ENCODE measurements around the gene NCOA1. TPM values are rescaled to one million over a fixed set of nuclear protein-coding genes. Genes with fewer than 3 reads are reported as not detected.
A peak's percentile ranks its signal among the peaks of the same experiment; 100 is the strongest.

NCOA1 gene
- total RNA-seq (10 to 100 TPM; 40.6 to 46.2 TPM), polyA plus RNA-seq (10 to 100 TPM in 1 of 2 donors, 1 to 10 TPM in 1; 5.9 to 29.0 TPM)

GRCh38 chr2:24490690-24491541 is at the start of gene NCOA1:
Gene NCOA1 (plus strand): TSS chr2:24491254. CDS start chr2:24658678, 167,424 bp downstream.
- H3K27me3 ChIP-seq (ENCODE audit: insufficient read depth, low read length): no peaks in the 10 kb centered on the region
- no peaks in the 10 kb centered on the region for H3K27me3 Mint-ChIP-seq
- H3K36me3 Mint-ChIP-seq: peaks cover 0 to 5% of the 10 kb centered on the region in 2 donors
- ChIA-PET CTCF (ENCODE audit: partially characterized antibody) (interaction anchor here (1.2 kb wide), 1 partner anchor 10 kb away, joined by 4 read pairs; no protein-coding TSS in a partner anchor), POLR2A (ENCODE audit: partially characterized antibody) (interaction anchor here (0.6 to 3.2 kb wide), 9 partner anchors 18 to 566 kb away, joined by 3 to 20 read pairs (median 6); partner anchors contain the start of genes ATAD2B, CENPO, ITSN2 and PTRHD1)
- H3K9me3 Mint-ChIP-seq: peaks cover 0 to 2% (median 0%) of the 10 kb centered on the region in 8 donors
- H3K36me3 ChIP-seq (ENCODE audit: insufficient read depth, low read length): no peaks in the 10 kb centered on the region
- peak within 1 kb of the TSS; percentile 94 to 98 (median 97) for H3K27ac Mint-ChIP-seq
- peak; percentile 90 to 92 (median 92) for DNase-seq
- peak within 1 kb of the TSS; percentile 87 to 95 (median 90) for H3K4me3 Mint-ChIP-seq
- peaks cover 39 to 57% (median 50%) of the 10 kb centered on the region in 4 donors for H3K4me1 Mint-ChIP-seq
- intact Hi-C loops (cut with micrococcal nuclease): loop anchor here (2.0 to 5.0 kb wide), 4 partner anchors 130 to 1751 kb away; partner anchors contain the start of genes CENPO, HADHA, HADHB and ITSN2
- H3K9me3 ChIP-seq (ENCODE audit: control insufficient read depth in 1 of 2, low read length in 2 of 2): no peaks in the 10 kb centered on the region
- H3K4me1 ChIP-seq (ENCODE audit: insufficient read depth, low read length): peaks cover 51% of the 10 kb centered on the region
- H3K27ac ChIP-seq (ENCODE audit: low read depth, low read length): peak within 1 kb of the TSS; percentile 84
- peak within 1 kb of the TSS; percentile 51 to 62 for H3K4me3 ChIP-seq (ENCODE audit: low read length in 2 of 2)

- ChIA-PET POLR2A (ENCODE audit: partially characterized antibody) (no interaction called here), CTCF (ENCODE audit: partially characterized antibody) (interaction anchor here (1.1 kb wide), 1 partner anchor 379 kb away, joined by 3 read pairs; no protein-coding TSS in a partner anchor)
- Histone ChIP-seq H3K4me1 (ENCODE audit: insufficient read depth, low read length) (no peaks in the 10 kb centered on the region), H3K9me3 (ENCODE audit: control insufficient read depth in 1 of 2, low read length in 2 of 2) (no peaks in the 10 kb centered on the region), H3K27ac (ENCODE audit: low read depth, low read length) (no peak overlapping the region), H3K4me3 (ENCODE audit: low read length in 2 of 2) (no peak overlapping the region), H3K36me3 (ENCODE audit: insufficient read depth, low read length) (no peaks in the 10 kb centered on the region), H3K27me3 (ENCODE audit: insufficient read depth, low read length) (no peaks in the 10 kb centered on the region)
- Mint-ChIP-seq H3K4me1 (no peaks in the 10 kb centered on the region), H3K36me3 (peaks cover 3 to 6% of the 10 kb centered on the region in 2 donors), H3K4me3 (no peak overlapping the region), H3K27ac (no peak overlapping the region), H3K9me3 (peaks cover 0 to 20% (median 14%) of the 10 kb centered on the region in 8 donors), H3K27me3 (peaks cover 0 to 7% of the 10 kb centered on the region in 2 donors)
- intact Hi-C loops (cut with micrococcal nuclease): no loop called here
- no peak for DNase-seq
Measured at GRCh38 chr2:24448797-24449196, 42.3 kb upstream of the NCOA1 start.

- peaks cover 0 to 7% of the 10 kb centered on the region in 2 donors for H3K27me3 Mint-ChIP-seq
- no peak for DNase-seq
- Histone ChIP-seq H3K27ac (ENCODE audit: low read depth, low read length) (no peak overlapping the region), H3K36me3 (ENCODE audit: insufficient read depth, low read length) (no peaks in the 10 kb centered on the region), H3K27me3 (ENCODE audit: insufficient read depth, low read length) (no peaks in the 10 kb centered on the region), H3K4me1 (ENCODE audit: insufficient read depth, low read length) (no peaks in the 10 kb centered on the region), H3K4me3 (ENCODE audit: low read length in 2 of 2) (no peak overlapping the region), H3K9me3 (ENCODE audit: control insufficient read depth in 1 of 2, low read length in 2 of 2) (no peaks in the 10 kb centered on the region)
- H3K36me3 Mint-ChIP-seq: peaks cover 3 to 6% of the 10 kb centered on the region in 2 donors
- H3K9me3 Mint-ChIP-seq: peaks cover 0 to 20% (median 14%) of the 10 kb centered on the region in 8 donors
- H3K27ac Mint-ChIP-seq: no peak overlapping the region
- no peak overlapping the region for H3K4me3 Mint-ChIP-seq
- POLR2A ChIA-PET (ENCODE audit: partially characterized antibody): no interaction called here
- H3K4me1 Mint-ChIP-seq: no peaks in the 10 kb centered on the region
- intact Hi-C loops (cut with micrococcal nuclease): no loop called here
- CTCF ChIA-PET (ENCODE audit: partially characterized antibody): interaction anchor here (1.1 kb wide), 1 partner anchor 378 kb away, joined by 3 read pairs; no protein-coding TSS in a partner anchor
Measured at GRCh38 chr2:24449344-24449743, 41.7 kb upstream of the NCOA1 start.

- no peak overlapping the region for H3K27ac Mint-ChIP-seq
- peaks cover 0 to 20% (median 14%) of the 10 kb centered on the region in 8 donors for H3K9me3 Mint-ChIP-seq
- no peak for DNase-seq
- Histone ChIP-seq H3K9me3 (ENCODE audit: control insufficient read depth in 1 of 2, low read length in 2 of 2) (no peaks in the 10 kb centered on the region), H3K4me1 (ENCODE audit: insufficient read depth, low read length) (no peaks in the 10 kb centered on the region), H3K27ac (ENCODE audit: low read depth, low read length) (no peak overlapping the region), H3K36me3 (ENCODE audit: insufficient read depth, low read length) (no peaks in the 10 kb centered on the region), H3K27me3 (ENCODE audit: insufficient read depth, low read length) (no peaks in the 10 kb centered on the region), H3K4me3 (ENCODE audit: low read length in 2 of 2) (no peak overlapping the region)
- no peak overlapping the region for H3K4me3 Mint-ChIP-seq
- peaks cover 3 to 6% of the 10 kb centered on the region in 2 donors for H3K36me3 Mint-ChIP-seq
- ChIA-PET POLR2A (ENCODE audit: partially characterized antibody) (no interaction called here), CTCF (ENCODE audit: partially characterized antibody) (no interaction called here)
- peaks cover 0 to 7% of the 10 kb centered on the region in 2 donors for H3K27me3 Mint-ChIP-seq
- H3K4me1 Mint-ChIP-seq: peaks cover 0 to 2% (median 0%) of the 10 kb centered on the region in 4 donors
- intact Hi-C loops (cut with micrococcal nuclease): no loop called here
Measured at GRCh38 chr2:24451805-24452501, 39.1 kb upstream of the NCOA1 start.

- Histone ChIP-seq H3K9me3 (ENCODE audit: control insufficient read depth in 1 of 2, low read length in 2 of 2) (no peaks in the 10 kb centered on the region), H3K27me3 (ENCODE audit: insufficient read depth, low read length) (no peaks in the 10 kb centered on the region), H3K4me1 (ENCODE audit: insufficient read depth, low read length) (no peaks in the 10 kb centered on the region), H3K27ac (ENCODE audit: low read depth, low read length) (no peak overlapping the region), H3K4me3 (ENCODE audit: low read length in 2 of 2) (no peak overlapping the region), H3K36me3 (ENCODE audit: insufficient read depth, low read length) (no peaks in the 10 kb centered on the region)
- POLR2A ChIA-PET (ENCODE audit: partially characterized antibody): no interaction called here
- peaks cover 3 to 6% of the 10 kb centered on the region in 2 donors for H3K36me3 Mint-ChIP-seq
- H3K4me1 Mint-ChIP-seq: peaks cover 0 to 2% (median 0%) of the 10 kb centered on the region in 4 donors
- CTCF ChIA-PET (ENCODE audit: partially characterized antibody): no interaction called here
- no peak for DNase-seq
- H3K27me3 Mint-ChIP-seq: peaks cover 0 to 7% of the 10 kb centered on the region in 2 donors
- no peak overlapping the region for H3K4me3 Mint-ChIP-seq
- intact Hi-C loops (cut with micrococcal nuclease): no loop called here
- peaks cover 0 to 20% (median 14%) of the 10 kb centered on the region in 8 donors for H3K9me3 Mint-ChIP-seq
- H3K27ac Mint-ChIP-seq: no peak overlapping the region
Measured at GRCh38 chr2:24452502-24452885, 38.6 kb upstream of the NCOA1 start.

GRCh38 chr2:24453379-24454073 is 37.5 kb upstream of the NCOA1 start:
- Histone ChIP-seq H3K36me3 (ENCODE audit: insufficient read depth, low read length) (no peaks in the 10 kb centered on the region), H3K27me3 (ENCODE audit: insufficient read depth, low read length) (no peaks in the 10 kb centered on the region), H3K9me3 (ENCODE audit: control insufficient read depth in 1 of 2, low read length in 2 of 2) (no peaks in the 10 kb centered on the region), H3K4me1 (ENCODE audit: insufficient read depth, low read length) (no peaks in the 10 kb centered on the region), H3K4me3 (ENCODE audit: low read length in 2 of 2) (no peak overlapping the region), H3K27ac (ENCODE audit: low read depth, low read length) (no peak overlapping the region)
- Mint-ChIP-seq H3K36me3 (peaks cover 3 to 6% of the 10 kb centered on the region in 2 donors), H3K9me3 (peaks cover 0 to 20% (median 11%) of the 10 kb centered on the region in 8 donors), H3K4me3 (no peak overlapping the region), H3K27me3 (peaks cover 0 to 8% of the 10 kb centered on the region in 2 donors), H3K27ac (no peak overlapping the region), H3K4me1 (peaks cover 0 to 2% (median 0%) of the 10 kb centered on the region in 4 donors)
- ChIA-PET POLR2A (ENCODE audit: partially characterized antibody) (no interaction called here), CTCF (ENCODE audit: partially characterized antibody) (no interaction called here)
- intact Hi-C loops (cut with micrococcal nuclease): no loop called here
- no peak for DNase-seq

Data from CD4-positive, alpha-beta memory T cell (primary cell).